Omental fat pad (tissue), 4 donors: Measurements from ENCODE around the gene MICAL1. TPM values are rescaled to one million over a fixed set of nuclear protein-coding genes. Genes with fewer than 3 reads are reported as not detected.

Experiments
- ATAC-seq: fragments of 150-250 bp; one replicate; pipeline ENCODE4 v1.9.1; 2016; ENCODE audit warnings: mild to moderate bottlenecking, moderate library complexity; ENCODE audit not compliant: low FRiP score
- DNase-seq: peaks from one replicate; pipeline ENCODE4 v3.0.0-alpha.2; 2019; ENCODE audit warnings: low spot score
- total RNA-seq, 4 donors: library from RNA; depleted of rRNA; stranded (reverse); fragments of >200 nt; gene quantifications; one replicate each; pipeline ENCODE4 v1.1.0, GENCODE V29; 2016
- TF ChIP-seq, protein P1 (sequence below), 3 donors: fragments of 450-650 bp; IDR thresholded peaks; one replicate each; pipeline ENCODE4 v1.5.1; 2016 to 2017; ENCODE audit warnings: antibody characterized with exemption in 3 of 3, mild to moderate bottlenecking in 3 of 3, moderate library complexity in 2 of 3

MICAL1 gene
- total RNA-seq, 4 donors from 2014 or later, result 14.0 to 48.7 (median 30.2) TPM

DNA sequence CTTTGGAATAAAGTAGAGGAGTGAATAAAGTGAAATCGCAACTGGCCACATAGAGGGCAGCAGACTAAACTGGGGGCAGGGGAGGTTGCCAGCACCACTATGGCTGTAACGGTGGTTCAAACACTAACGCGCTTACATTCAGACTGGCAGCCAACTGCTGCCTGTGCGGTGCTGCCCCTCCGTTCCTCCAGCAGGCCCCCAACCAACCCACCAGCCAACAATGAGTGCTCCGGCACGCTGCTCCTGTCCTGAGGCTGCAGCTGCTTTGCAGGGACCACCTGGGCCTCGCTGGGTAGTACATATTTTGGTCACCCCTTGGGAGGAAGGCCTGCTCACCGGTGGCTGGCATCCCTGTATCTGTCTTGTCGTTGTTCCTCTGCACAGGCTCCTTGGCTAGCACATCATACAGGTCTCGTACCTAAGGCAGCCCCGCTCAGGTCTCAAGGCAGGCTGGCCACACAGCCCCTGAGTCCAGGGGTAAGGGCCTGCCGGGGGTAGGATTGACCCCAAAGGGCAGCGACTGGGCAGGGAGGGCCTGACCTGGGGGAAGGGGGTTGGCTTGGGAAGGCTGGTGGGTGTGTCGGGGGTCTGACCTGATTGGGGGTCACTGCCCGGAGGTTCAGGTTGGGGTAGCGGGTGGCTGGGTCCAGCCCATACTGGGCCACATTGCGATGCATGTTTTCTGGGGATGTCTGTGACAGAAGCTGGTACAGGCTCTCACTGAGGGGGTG, 6.3 kb downstream of the MICAL1 start:
- no peak for ATAC-seq
- DNase-seq, result no peak
- TF ChIP-seq, protein P1, sequence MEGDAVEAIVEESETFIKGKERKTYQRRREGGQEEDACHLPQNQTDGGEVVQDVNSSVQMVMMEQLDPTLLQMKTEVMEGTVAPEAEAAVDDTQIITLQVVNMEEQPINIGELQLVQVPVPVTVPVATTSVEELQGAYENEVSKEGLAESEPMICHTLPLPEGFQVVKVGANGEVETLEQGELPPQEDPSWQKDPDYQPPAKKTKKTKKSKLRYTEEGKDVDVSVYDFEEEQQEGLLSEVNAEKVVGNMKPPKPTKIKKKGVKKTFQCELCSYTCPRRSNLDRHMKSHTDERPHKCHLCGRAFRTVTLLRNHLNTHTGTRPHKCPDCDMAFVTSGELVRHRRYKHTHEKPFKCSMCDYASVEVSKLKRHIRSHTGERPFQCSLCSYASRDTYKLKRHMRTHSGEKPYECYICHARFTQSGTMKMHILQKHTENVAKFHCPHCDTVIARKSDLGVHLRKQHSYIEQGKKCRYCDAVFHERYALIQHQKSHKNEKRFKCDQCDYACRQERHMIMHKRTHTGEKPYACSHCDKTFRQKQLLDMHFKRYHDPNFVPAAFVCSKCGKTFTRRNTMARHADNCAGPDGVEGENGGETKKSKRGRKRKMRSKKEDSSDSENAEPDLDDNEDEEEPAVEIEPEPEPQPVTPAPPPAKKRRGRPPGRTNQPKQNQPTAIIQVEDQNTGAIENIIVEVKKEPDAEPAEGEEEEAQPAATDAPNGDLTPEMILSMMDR (IDR thresholded peaks at IDR 0.05), result no peak

DNA sequence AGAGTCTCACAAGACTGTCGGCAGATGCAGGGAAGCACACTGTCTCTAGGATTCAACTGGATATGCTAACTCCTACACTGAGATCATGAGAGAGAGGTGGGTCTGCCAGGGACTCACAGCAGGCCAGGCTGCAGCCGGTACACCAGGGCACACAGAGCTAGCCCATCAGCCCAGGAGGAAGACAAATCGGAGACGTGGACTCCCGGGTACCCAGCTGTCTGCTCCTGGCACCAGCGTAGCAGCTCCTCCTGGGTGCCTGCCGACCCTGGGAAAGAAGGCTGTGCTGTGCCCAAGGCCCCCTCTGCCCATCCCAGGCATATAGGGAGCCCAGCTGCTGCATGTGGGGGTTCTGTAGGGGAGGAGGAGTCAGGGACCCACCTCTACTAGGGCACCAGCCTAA, 7.0 kb downstream of the MICAL1 start:
- no peak for DNase-seq
- ATAC-seq, result no peak
- TF ChIP-seq, protein P1 (IDR thresholded peaks at IDR 0.05), result no peak

DNA sequence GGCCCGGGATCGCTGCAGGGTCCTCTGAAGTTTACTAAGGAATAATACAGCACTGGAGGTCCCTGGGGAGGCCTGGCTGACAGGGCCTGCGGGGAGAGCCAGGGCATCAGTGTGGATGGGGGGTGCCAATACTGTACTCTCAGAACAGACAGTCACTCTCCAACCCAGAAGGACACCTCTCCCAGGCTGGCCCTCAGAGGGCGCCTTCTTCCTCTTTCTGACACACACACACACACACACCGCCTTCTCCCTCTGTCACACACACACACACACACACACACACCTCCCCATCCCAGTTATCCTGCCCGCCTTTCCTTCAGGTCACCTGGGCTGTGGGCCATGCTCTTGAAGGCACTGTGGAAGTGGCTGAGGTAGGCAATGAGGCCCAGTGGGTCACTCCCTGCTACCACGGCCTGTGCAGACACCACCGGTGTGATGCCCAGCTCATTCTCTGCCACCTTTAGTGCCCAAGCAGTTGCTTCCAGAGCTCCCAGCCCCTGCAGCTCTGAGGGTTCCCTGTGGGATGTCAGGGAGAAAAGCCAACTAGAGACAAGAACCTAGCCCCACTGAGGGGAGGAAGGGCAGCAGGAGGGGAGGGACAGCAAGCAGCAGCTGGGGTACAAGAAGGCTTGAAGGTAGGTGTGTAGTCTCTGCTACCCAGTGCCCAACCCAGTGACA, 7.6 kb downstream of the MICAL1 start:
- ATAC-seq (no peak), DNase-seq (no peak)
- TF ChIP-seq, protein P1 (IDR thresholded peaks at IDR 0.05), result no peak

DNA sequence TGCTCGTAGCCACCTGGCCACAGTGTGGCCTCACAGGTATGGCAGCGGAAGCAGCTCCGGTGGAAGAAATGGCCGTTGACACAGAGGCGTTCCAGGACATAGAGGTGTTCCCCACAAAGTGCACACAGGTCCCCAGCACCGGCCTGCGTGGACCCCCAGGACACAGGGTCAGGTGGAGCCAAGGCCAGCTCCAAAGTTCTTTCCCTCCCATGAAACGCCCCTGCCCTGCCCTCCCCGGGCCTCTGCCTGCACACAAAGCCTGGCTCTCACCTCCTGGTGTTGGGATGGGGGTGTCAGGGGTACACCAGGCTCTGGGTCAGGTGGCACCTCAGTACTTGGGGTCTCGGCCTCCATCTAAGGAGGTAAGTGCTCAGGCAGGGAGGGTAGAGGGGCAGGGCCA, 8.5 kb downstream of the MICAL1 start:
- TF ChIP-seq, protein P1 (IDR thresholded peaks at IDR 0.05), result no peak
- DNase-seq (no peak), ATAC-seq (no peak)

DNA sequence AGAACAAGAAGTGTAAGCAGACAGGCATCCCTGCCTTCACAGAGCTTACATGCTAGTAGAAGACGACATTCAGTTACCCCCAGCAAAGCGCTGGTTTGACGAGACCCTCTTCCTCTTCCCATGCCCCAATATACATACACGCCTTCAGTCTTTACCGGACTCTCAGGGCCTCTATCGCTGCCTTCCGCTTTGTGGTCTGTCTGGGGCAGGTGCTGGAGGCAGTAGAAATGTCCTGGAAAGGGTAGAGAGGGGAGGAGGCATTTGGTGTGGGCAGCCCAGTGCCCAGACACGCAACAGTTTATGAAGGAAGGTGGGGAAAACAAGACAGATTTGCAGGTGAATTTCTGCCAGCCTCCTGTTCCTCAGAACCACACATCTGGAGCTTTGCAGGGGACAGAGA, 9.0 kb downstream of the MICAL1 start:
- no peak for ATAC-seq
- TF ChIP-seq, protein P1 (IDR thresholded peaks at IDR 0.05), result no peak
- no peak for DNase-seq

DNA sequence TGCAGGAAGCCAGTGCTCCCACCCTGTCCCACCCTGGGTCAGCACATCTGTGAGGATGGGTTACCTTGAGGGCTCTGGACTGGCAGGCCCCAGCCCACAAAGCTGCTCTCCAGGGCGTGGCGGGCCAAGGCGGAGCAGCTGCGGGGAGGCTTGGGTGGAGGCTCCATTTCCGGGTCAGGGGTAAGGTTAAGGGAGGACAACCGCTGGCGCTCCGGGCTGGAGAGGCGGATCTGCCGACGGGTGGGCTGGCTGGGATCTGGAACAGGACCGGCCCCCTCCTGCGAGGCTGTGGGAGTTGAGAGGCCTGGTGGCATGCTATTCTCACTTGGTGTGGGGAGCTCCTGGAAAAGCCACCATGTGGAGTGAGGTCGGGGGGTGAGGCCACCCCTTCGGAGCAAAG, 9.5 kb downstream of the MICAL1 start:
- DNase-seq (no peak), ATAC-seq (no peak)
- TF ChIP-seq, protein P1 (IDR thresholded peaks at IDR 0.05), result no peak

DNA sequence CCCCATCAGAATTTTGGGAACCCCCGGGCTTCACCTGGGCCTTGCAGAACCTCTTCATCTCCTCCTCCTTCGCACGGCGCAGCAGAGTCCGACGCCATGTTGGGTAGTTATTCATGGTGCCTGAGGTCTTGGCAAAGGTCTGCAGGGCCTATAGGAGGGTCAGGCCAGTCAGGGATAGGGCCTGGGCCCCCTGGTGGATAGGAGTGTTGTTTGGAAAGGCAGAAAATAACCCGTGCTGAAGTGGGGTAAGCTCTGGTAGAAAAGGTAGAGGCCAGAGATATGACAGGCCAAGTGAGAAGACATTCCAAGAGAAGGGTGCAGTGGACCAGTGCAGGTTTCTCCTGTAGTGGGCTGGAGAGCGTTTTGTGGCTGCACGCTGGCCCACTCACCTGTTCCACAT, 10.2 kb downstream of the MICAL1 start:
- TF ChIP-seq, protein P1 (IDR thresholded peaks at IDR 0.05), result no peak
- ATAC-seq (no peak), DNase-seq (no peak)
